ENCODE results near the gene CFAP45. TPM values are rescaled to one million over a fixed set of nuclear protein-coding genes. Genes with fewer than 3 reads are reported as not detected.

Gene CFAP45
- total RNA-seq, 3 donors from 2014 or later (not counting 1 experiment from before 2014, with no cell fraction given) = 1.3 to 5.0 (median 1.6) TPM

- no peaks in the 10 kb centered on the region for H3K27me3 ChIP-seq (ENCODE audit: control insufficient read depth, insufficient read depth, low read length)
- Mint-ChIP-seq H3K9me3 (no peaks in the 10 kb centered on the region), H3K36me3 (no peaks in the 10 kb centered on the region), H3K4me3 (no peak overlapping the region), H3K27me3 (ENCODE audit: low read depth in 2 of 2) (peaks cover 9 to 20% of the 10 kb centered on the region in 2 donors), H3K27ac (no peak overlapping the region), H3K4me1 (peaks cover 0 to 5% of the 10 kb centered on the region in 2 donors)
- ATAC-seq (no peak), DNase-seq (no peak)
- H3K4me3 ChIP-seq (ENCODE audit: low read length) = no peak overlapping the region
- no peaks in the 10 kb centered on the region for H3K9me3 ChIP-seq (ENCODE audit: control insufficient read depth, insufficient read depth, low read length)
- no peak for TF ChIP-seq CTCF (IDR thresholded peaks at IDR 0.05)
- H3K27ac ChIP-seq (ENCODE audit: low read length) = no peak overlapping the region
- intact Hi-C loops (cut with micrococcal nuclease) = no loop called here
- no peaks in the 10 kb centered on the region for H3K36me3 ChIP-seq (ENCODE audit: control insufficient read depth, insufficient read depth, low read length)
- WGBS (ENCODE audit: insufficient coverage) = 93% methylated on average over 3 of the region's 4 CpGs
- no peaks in the 10 kb centered on the region for H3K4me1 ChIP-seq (ENCODE audit: control insufficient read depth, insufficient read depth, low read length)
Measured at GRCh38 chr1:159873530-159874143, 26.3 kb downstream of the CFAP45 start.

- H3K27me3 ChIP-seq (ENCODE audit: control insufficient read depth, insufficient read depth, low read length) = no peaks in the 10 kb centered on the region
- no peak for DNase-seq
- H3K9me3 ChIP-seq (ENCODE audit: control insufficient read depth, insufficient read depth, low read length) = no peaks in the 10 kb centered on the region
- no peaks in the 10 kb centered on the region for H3K4me1 ChIP-seq (ENCODE audit: control insufficient read depth, insufficient read depth, low read length)
- no peaks in the 10 kb centered on the region for H3K9me3 Mint-ChIP-seq
- H3K27ac Mint-ChIP-seq = no peak overlapping the region
- no peak for TF ChIP-seq CTCF (IDR thresholded peaks at IDR 0.05)
- no peaks in the 10 kb centered on the region for H3K36me3 ChIP-seq (ENCODE audit: control insufficient read depth, insufficient read depth, low read length)
- H3K4me3 Mint-ChIP-seq = no peak overlapping the region
- no peak overlapping the region for H3K27ac ChIP-seq (ENCODE audit: low read length)
- H3K4me3 ChIP-seq (ENCODE audit: low read length) = no peak overlapping the region
- no peaks in the 10 kb centered on the region for H3K36me3 Mint-ChIP-seq
- ATAC-seq = no peak
- H3K4me1 Mint-ChIP-seq = peaks cover 0 to 5% of the 10 kb centered on the region in 2 donors
- intact Hi-C loops (cut with micrococcal nuclease) = no loop called here
- 93% methylated on average over 14 of the region's 15 CpGs for WGBS (ENCODE audit: insufficient coverage)
- peaks cover 9 to 20% of the 10 kb centered on the region in 2 donors for H3K27me3 Mint-ChIP-seq (ENCODE audit: low read depth in 2 of 2)
Measured at GRCh38 chr1:159872891-159873290, 27.1 kb downstream of the CFAP45 start.

GRCh38 chr1:159870704-159871103 is 29.3 kb downstream of the CFAP45 start:
- no peak overlapping the region for H3K27ac Mint-ChIP-seq
- no peak for DNase-seq
- Histone ChIP-seq H3K36me3 (ENCODE audit: control insufficient read depth, insufficient read depth, low read length) (no peaks in the 10 kb centered on the region), H3K27me3 (ENCODE audit: control insufficient read depth, insufficient read depth, low read length) (no peaks in the 10 kb centered on the region), H3K27ac (ENCODE audit: low read length) (no peak overlapping the region), H3K4me1 (ENCODE audit: control insufficient read depth, insufficient read depth, low read length) (no peaks in the 10 kb centered on the region), H3K9me3 (ENCODE audit: control insufficient read depth, insufficient read depth, low read length) (no peaks in the 10 kb centered on the region), H3K4me3 (ENCODE audit: low read length) (no peak overlapping the region)
- no peak overlapping the region for H3K4me3 Mint-ChIP-seq
- H3K36me3 Mint-ChIP-seq = no peaks in the 10 kb centered on the region
- H3K4me1 Mint-ChIP-seq = peaks cover 0 to 11% of the 10 kb centered on the region in 2 donors
- no peaks in the 10 kb centered on the region for H3K9me3 Mint-ChIP-seq
- 92% methylated on average over 5 of the region's 5 CpGs for WGBS (ENCODE audit: insufficient coverage)
- no peak for TF ChIP-seq CTCF (IDR thresholded peaks at IDR 0.05)
- peaks cover 6 to 19% of the 10 kb centered on the region in 2 donors for H3K27me3 Mint-ChIP-seq (ENCODE audit: low read depth in 2 of 2)
- ATAC-seq = no peak
- intact Hi-C loops (cut with micrococcal nuclease) = no loop called here

- no CpG with 5 or more reads among the region's 1 CpG for WGBS (ENCODE audit: insufficient coverage)
- no peaks in the 10 kb centered on the region for H3K27me3 ChIP-seq (ENCODE audit: control insufficient read depth, insufficient read depth, low read length)
- no peaks in the 10 kb centered on the region for H3K36me3 ChIP-seq (ENCODE audit: control insufficient read depth, insufficient read depth, low read length)
- no peak overlapping the region for H3K27ac ChIP-seq (ENCODE audit: low read length)
- intact Hi-C loops (cut with micrococcal nuclease) = no loop called here
- H3K36me3 Mint-ChIP-seq = no peaks in the 10 kb centered on the region
- H3K4me3 ChIP-seq (ENCODE audit: low read length) = no peak overlapping the region
- ATAC-seq = no peak
- no peaks in the 10 kb centered on the region for H3K9me3 Mint-ChIP-seq
- H3K27ac Mint-ChIP-seq = no peak overlapping the region
- TF ChIP-seq CTCF (IDR thresholded peaks at IDR 0.05) = no peak
- H3K4me1 Mint-ChIP-seq = peaks cover 0 to 11% of the 10 kb centered on the region in 2 donors
- H3K4me3 Mint-ChIP-seq = no peak overlapping the region
- no peak for DNase-seq
- no peaks in the 10 kb centered on the region for H3K4me1 ChIP-seq (ENCODE audit: control insufficient read depth, insufficient read depth, low read length)
- H3K27me3 Mint-ChIP-seq (ENCODE audit: low read depth in 2 of 2) = peaks cover 6 to 16% of the 10 kb centered on the region in 2 donors
- H3K9me3 ChIP-seq (ENCODE audit: control insufficient read depth, insufficient read depth, low read length) = no peaks in the 10 kb centered on the region
Measured at GRCh38 chr1:159869607-159870006, 30.4 kb downstream of the CFAP45 start.
